ENCODE data around the gene SLC16A13.

The SLC16A13 gene

GRCh38 chr17:7019367-7019766, 16.4 kb upstream of the SLC16A13 start:
- Histone ChIP-seq H3K9ac (ENCODE audit: low read length) (peak overlapping the region; percentile 74), H2BK5ac (ENCODE audit: low read length) (no peak overlapping the region), H4K5ac (ENCODE audit: low read length) (no peak overlapping the region), H3K23ac (ENCODE audit: low read length) (no peak overlapping the region), H3K79me1 (ENCODE audit: low read length) (no peaks in the 10 kb centered on the region), H3K56ac (ENCODE audit: low read length) (peak overlapping the region; percentile 91), H3K79me2 (ENCODE audit: control insufficient read depth, insufficient read depth, low read length) (no peaks in the 10 kb centered on the region), H3K4me1 (ENCODE audit: control insufficient read depth, low read depth, low read length) (peaks cover 7% of the 10 kb centered on the region), H3K36me3 (ENCODE audit: control insufficient read depth, insufficient read depth, low read length) (no peaks in the 10 kb centered on the region), H3K4ac (ENCODE audit: low read depth, low read length) (peak overlapping the region; percentile 65), H2BK15ac (replicated peaks; ENCODE audit: low read depth) (no peak overlapping the region), H2AK5ac (ENCODE audit: low read length) (no peak overlapping the region), H3K18ac (ENCODE audit: low read length) (peak overlapping the region; percentile 64), H4K8ac (ENCODE audit: low read depth, low read length) (peak overlapping the region; percentile 43), H3K4me3 (ENCODE audit: low read length) (no peak overlapping the region), H2BK120ac (ENCODE audit: low read depth, low read length) (no peak overlapping the region), H3K27ac (ENCODE audit: low read depth, low read length) (no peak overlapping the region), H3K4me2 (ENCODE audit: low read length) (no peak overlapping the region), H3K27me3 (ENCODE audit: insufficient read depth, low read length, poor library complexity) (no peaks in the 10 kb centered on the region)
- no CpG with 5 or more reads among the region's 10 CpGs for WGBS (ENCODE audit: extremely low coverage, insufficient coverage, low lambda C conversion rate)
- no peak for DNase-seq

DNA sequence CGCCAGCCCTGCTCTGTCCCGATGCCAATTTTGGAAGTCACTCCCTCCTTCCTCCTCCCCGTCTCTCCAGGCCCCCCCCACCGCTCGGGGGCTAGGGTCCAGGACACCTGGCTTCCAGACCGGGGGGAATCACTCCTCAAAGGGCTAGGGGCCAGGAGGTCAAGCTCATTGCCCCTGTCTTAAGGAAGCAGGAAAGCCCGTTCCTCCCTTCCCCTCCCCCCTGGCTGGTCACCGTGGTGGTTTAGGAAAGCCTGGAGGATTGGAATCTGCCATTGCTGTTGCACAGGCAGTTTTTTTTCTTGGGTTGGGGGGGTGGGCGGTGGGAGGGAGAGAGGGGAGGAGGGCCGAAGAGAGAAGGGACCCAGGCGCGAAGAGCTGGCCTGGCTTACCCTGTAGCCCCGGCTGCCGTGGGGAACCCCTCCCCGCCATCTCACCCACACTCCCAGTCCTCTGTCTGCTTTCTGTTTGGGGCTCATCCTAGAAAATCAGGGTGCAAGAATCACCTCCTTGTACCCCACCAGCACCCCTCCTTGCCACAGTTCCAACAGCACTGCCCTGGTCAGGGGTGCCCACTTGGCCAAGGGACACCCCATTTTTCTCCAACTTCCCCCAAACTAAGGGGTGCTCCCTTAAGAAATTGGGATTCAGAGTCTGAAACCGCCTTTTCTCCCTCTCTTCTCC, 15.8 kb upstream of the SLC16A13 start:
- peak overlapping the region; percentile 65 for H3K4ac ChIP-seq (ENCODE audit: low read depth, low read length)
- H2BK120ac ChIP-seq (ENCODE audit: low read depth, low read length): no peak overlapping the region
- H3K27me3 ChIP-seq (ENCODE audit: insufficient read depth, low read length, poor library complexity): no peaks in the 10 kb centered on the region
- H3K36me3 ChIP-seq (ENCODE audit: control insufficient read depth, insufficient read depth, low read length): no peaks in the 10 kb centered on the region
- peak overlapping the region; percentile 43 for H4K8ac ChIP-seq (ENCODE audit: low read depth, low read length)
- peak overlapping the region; percentile 35 for H3K4me2 ChIP-seq (ENCODE audit: low read length)
- no peak overlapping the region for H3K27ac ChIP-seq (ENCODE audit: low read depth, low read length)
- H3K9ac ChIP-seq (ENCODE audit: low read length): peak overlapping the region; percentile 74
- H2BK5ac ChIP-seq (ENCODE audit: low read length): no peak overlapping the region
- no peak overlapping the region for H3K23ac ChIP-seq (ENCODE audit: low read length)
- no peaks in the 10 kb centered on the region for H3K79me2 ChIP-seq (ENCODE audit: control insufficient read depth, insufficient read depth, low read length)
- peak overlapping the region; percentile 93 for H4K5ac ChIP-seq (ENCODE audit: low read length)
- no CpG with 5 or more reads among the region's 16 CpGs for WGBS (ENCODE audit: extremely low coverage, insufficient coverage, low lambda C conversion rate)
- H3K79me1 ChIP-seq (ENCODE audit: low read length): no peaks in the 10 kb centered on the region
- H3K4me1 ChIP-seq (ENCODE audit: control insufficient read depth, low read depth, low read length): peaks cover 7% of the 10 kb centered on the region
- DNase-seq: peak; percentile 87
- H3K18ac ChIP-seq (ENCODE audit: low read length): peak overlapping the region; percentile 64
- peak overlapping the region; percentile 46 for H2AK5ac ChIP-seq (ENCODE audit: low read length)
- H2BK15ac ChIP-seq (replicated peaks; ENCODE audit: low read depth): peak overlapping the region; percentile 14
- H3K56ac ChIP-seq (ENCODE audit: low read length): peak overlapping the region; percentile 91
- H3K4me3 ChIP-seq (ENCODE audit: low read length): no peak overlapping the region

DNA sequence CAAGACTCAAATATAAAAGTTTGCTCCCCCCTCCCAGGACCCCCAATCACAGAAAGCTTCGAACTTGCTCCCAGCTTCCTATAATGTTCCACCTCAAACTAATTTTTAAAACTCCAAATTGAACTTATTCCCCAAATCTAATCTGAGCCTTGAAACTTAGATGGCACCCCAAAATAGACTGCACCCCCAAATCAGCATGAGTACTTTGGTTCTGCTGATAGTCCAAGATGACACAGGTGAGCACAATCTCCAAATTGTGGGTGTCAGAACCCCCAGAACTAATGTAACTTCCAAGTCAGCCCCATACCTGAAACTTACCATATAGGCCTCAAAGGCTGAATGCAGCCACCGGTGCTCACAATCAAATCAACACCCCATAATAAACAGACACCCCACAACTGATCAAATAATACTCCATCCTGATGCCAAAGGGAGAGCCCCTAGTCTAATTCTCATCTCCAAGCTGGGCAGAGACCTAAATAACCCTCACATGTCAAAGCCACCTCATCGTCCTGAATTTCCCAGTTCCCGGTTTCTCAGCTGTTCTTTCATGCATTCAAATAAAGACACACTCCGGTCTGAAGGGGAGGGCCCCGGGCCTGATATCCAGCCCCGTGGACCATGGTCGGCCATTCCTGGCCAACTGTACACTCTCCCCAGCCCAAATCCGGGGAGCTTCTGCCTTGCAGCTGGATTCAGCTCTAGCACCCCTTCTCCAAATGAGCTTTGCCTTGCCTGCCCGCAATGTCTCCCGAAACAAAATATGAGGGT, 14.7 kb upstream of the SLC16A13 start:
- no peak overlapping the region for H4K8ac ChIP-seq (ENCODE audit: low read depth, low read length)
- peak overlapping the region; percentile 71 for H3K56ac ChIP-seq (ENCODE audit: low read length)
- H3K18ac ChIP-seq (ENCODE audit: low read length): no peak overlapping the region
- no peak for DNase-seq
- H3K4me1 ChIP-seq (ENCODE audit: control insufficient read depth, low read depth, low read length): peaks cover 5% of the 10 kb centered on the region
- no peak overlapping the region for H2BK5ac ChIP-seq (ENCODE audit: low read length)
- no peak overlapping the region for H2AK5ac ChIP-seq (ENCODE audit: low read length)
- H3K36me3 ChIP-seq (ENCODE audit: control insufficient read depth, insufficient read depth, low read length): no peaks in the 10 kb centered on the region
- no peak overlapping the region for H3K4me3 ChIP-seq (ENCODE audit: low read length)
- no peak overlapping the region for H3K23ac ChIP-seq (ENCODE audit: low read length)
- no CpG with 5 or more reads among the region's 11 CpGs for WGBS (ENCODE audit: extremely low coverage, insufficient coverage, low lambda C conversion rate)
- H3K79me1 ChIP-seq (ENCODE audit: low read length): no peaks in the 10 kb centered on the region
- peak overlapping the region; percentile 25 for H3K4me2 ChIP-seq (ENCODE audit: low read length)
- H3K27ac ChIP-seq (ENCODE audit: low read depth, low read length): no peak overlapping the region
- no peak overlapping the region for H2BK120ac ChIP-seq (ENCODE audit: low read depth, low read length)
- no peaks in the 10 kb centered on the region for H3K27me3 ChIP-seq (ENCODE audit: insufficient read depth, low read length, poor library complexity)
- no peaks in the 10 kb centered on the region for H3K79me2 ChIP-seq (ENCODE audit: control insufficient read depth, insufficient read depth, low read length)
- H2BK15ac ChIP-seq (replicated peaks; ENCODE audit: low read depth): no peak overlapping the region
- peak overlapping the region; percentile 75 for H4K5ac ChIP-seq (ENCODE audit: low read length)
- peak overlapping the region; percentile 54 for H3K9ac ChIP-seq (ENCODE audit: low read length)
- H3K4ac ChIP-seq (ENCODE audit: low read depth, low read length): no peak overlapping the region

GRCh38 chr17:7021993-7022778, 13.6 kb upstream of the SLC16A13 start:
- DNase-seq: peak; percentile 79
- H3K4me3 ChIP-seq (ENCODE audit: low read length): peak overlapping the region; percentile 14
- H2AK5ac ChIP-seq (ENCODE audit: low read length): no peak overlapping the region

DNA sequence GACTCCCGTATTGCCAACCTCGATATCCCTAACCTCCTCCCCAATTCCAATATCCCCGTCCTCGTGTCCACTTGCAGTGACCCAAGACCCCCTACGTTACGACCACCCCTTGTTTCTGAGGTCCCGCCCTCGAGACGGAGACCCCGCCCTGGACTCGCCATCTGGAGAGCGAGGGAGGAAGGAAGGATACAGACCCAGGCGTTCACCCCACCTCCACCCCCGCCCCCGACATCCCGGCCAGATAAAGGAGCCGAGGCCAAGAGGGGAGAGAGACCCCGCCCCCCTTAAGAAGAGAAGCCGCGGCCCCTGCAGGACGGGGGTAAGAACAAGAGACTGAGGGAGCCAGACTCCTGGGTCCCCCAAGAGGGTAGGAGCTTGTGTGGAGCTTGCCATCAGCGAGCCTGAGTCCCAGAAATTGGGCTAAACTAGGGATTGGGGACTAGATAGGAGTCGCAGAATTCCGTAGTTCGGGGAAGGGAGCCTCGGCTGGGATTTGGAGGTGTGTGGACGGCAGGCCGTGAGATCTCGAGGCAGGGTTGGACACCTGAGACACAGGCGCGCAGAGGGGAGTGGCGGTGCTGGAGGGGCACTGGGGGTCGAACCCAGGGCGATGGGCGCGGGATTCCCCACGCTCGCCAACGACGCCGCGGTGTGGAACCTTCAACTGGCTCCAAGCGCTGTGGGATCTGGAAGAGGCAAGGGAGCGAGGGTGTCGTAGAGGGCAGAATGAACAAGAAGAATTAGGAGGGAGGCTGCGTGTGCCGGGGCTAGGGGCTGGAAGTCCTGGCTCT, 12.8 kb upstream of the SLC16A13 start, which contains the start of gene BCL6B:
Gene BCL6B, plus strand, starts transcription at position 270 of the 791 bp plus-strand sequence. CDS start 622 bp downstream, outside the sequence.
- Histone ChIP-seq H3K9ac (ENCODE audit: low read length) (peak within 1 kb of the TSS; percentile 87), H2BK5ac (ENCODE audit: low read length) (no peak within 1 kb of the TSS), H3K79me2 (ENCODE audit: control insufficient read depth, insufficient read depth, low read length) (no peaks in the 10 kb centered on the region), H3K27me3 (ENCODE audit: insufficient read depth, low read length, poor library complexity) (no peaks in the 10 kb centered on the region), H3K4ac (ENCODE audit: low read depth, low read length) (no peak within 1 kb of the TSS), H2AK5ac (ENCODE audit: low read length) (no peak within 1 kb of the TSS), H4K8ac (ENCODE audit: low read depth, low read length) (no peak within 1 kb of the TSS), H3K36me3 (ENCODE audit: control insufficient read depth, insufficient read depth, low read length) (no peaks in the 10 kb centered on the region), H3K27ac (ENCODE audit: low read depth, low read length) (no peak within 1 kb of the TSS), H4K5ac (ENCODE audit: low read length) (peak within 1 kb of the TSS; percentile 65), H3K56ac (ENCODE audit: low read length) (peak within 1 kb of the TSS; percentile 91), H3K18ac (ENCODE audit: low read length) (no peak within 1 kb of the TSS), H3K79me1 (ENCODE audit: low read length) (no peaks in the 10 kb centered on the region), H3K4me3 (ENCODE audit: low read length) (peak within 1 kb of the TSS; percentile 63), H3K23ac (ENCODE audit: low read length) (no peak within 1 kb of the TSS), H3K4me1 (ENCODE audit: control insufficient read depth, low read depth, low read length) (peaks cover 5% of the 10 kb centered on the region), H3K4me2 (ENCODE audit: low read length) (peak within 1 kb of the TSS; percentile 96), H2BK120ac (ENCODE audit: low read depth, low read length) (no peak within 1 kb of the TSS), H2BK15ac (replicated peaks; ENCODE audit: low read depth) (no peak within 1 kb of the TSS)
- DNase-seq: no peak
- WGBS (ENCODE audit: extremely low coverage, insufficient coverage, low lambda C conversion rate): no CpG with 5 or more reads among the region's 47 CpGs

More at GRCh38 chr17:7021993-7022778, 13.6 kb upstream of the SLC16A13 start:
- Histone ChIP-seq H4K8ac (ENCODE audit: low read depth, low read length) (no peak overlapping the region), H3K36me3 (ENCODE audit: control insufficient read depth, insufficient read depth, low read length) (no peaks in the 10 kb centered on the region), H2BK5ac (ENCODE audit: low read length) (no peak overlapping the region), H3K4me2 (ENCODE audit: low read length) (peak overlapping the region; percentile 45), H3K18ac (ENCODE audit: low read length) (no peak overlapping the region), H3K4ac (ENCODE audit: low read depth, low read length) (no peak overlapping the region), H3K79me1 (ENCODE audit: low read length) (no peaks in the 10 kb centered on the region), H3K23ac (ENCODE audit: low read length) (no peak overlapping the region), H2BK15ac (replicated peaks; ENCODE audit: low read depth) (no peak overlapping the region), H3K56ac (ENCODE audit: low read length) (peak overlapping the region; percentile 73), H3K79me2 (ENCODE audit: control insufficient read depth, insufficient read depth, low read length) (no peaks in the 10 kb centered on the region), H3K4me1 (ENCODE audit: control insufficient read depth, low read depth, low read length) (peaks cover 5% of the 10 kb centered on the region), H3K27me3 (ENCODE audit: insufficient read depth, low read length, poor library complexity) (no peaks in the 10 kb centered on the region), H2BK120ac (ENCODE audit: low read depth, low read length) (no peak overlapping the region), H3K27ac (ENCODE audit: low read depth, low read length) (no peak overlapping the region), H4K5ac (ENCODE audit: low read length) (no peak overlapping the region), H3K9ac (ENCODE audit: low read length) (peak overlapping the region; percentile 59)
- WGBS (ENCODE audit: extremely low coverage, insufficient coverage, low lambda C conversion rate): no CpG with 5 or more reads among the region's 53 CpGs

Data from mesendoderm (in vitro differentiated cells).